ENCODE results near the gene SLC17A8. TPM values are rescaled to one million over a fixed set of nuclear protein-coding genes. Genes with fewer than 3 reads are reported as not detected.

SLC17A8 gene
- total and polyA plus RNA-seq, 2 experiments from 2014 or later, result not detected

DNA sequence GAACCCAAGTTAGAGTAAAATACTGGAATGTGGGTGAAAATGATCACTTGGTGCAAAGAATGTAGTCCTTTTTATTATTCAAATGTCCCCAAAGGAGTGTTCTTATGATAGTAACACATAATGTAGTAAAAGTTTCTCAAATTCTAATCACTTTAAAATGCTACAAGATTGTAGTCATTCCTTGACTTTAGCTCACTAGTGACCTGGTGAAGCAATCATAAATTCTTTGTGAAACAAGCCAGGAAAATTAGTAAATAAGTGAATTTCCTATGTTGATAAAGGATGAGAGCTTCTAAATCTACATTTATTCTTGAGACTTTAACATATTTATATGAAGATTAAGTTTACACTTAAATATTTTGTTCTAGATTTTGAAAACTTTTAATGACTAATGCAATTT, 30.7 kb upstream of the SLC17A8 start:
- Histone ChIP-seq H3K4me3 (no peak overlapping the region), H3K4me2 (ENCODE audit: unreplicated experiment) (no peak overlapping the region), H3K9ac (no peak overlapping the region), H3K9me3 (ENCODE audit: low read depth) (no peaks in the 10 kb centered on the region), H3F3A (ENCODE audit: insufficient read depth) (no peaks in the 10 kb centered on the region), H3K27me3 (replicated peaks; ENCODE audit: insufficient read depth) (no peaks in the 10 kb centered on the region), H3K9me2 (ENCODE audit: insufficient read depth) (no peaks in the 10 kb centered on the region), H2AFZ (no peak overlapping the region), H4K20me1 (ENCODE audit: insufficient read depth) (no peaks in the 10 kb centered on the region), H3K27ac (no peak overlapping the region), H3K79me2 (ENCODE audit: insufficient read depth) (no peaks in the 10 kb centered on the region), H3K36me3 (ENCODE audit: low read depth) (peaks cover 17% of the 10 kb centered on the region), H3K4me1 (ENCODE audit: insufficient read depth) (peaks cover 8% of the 10 kb centered on the region; the same call in 1 of the 2 replicates)
- in situ Hi-C loops (cut with MboI), result no loop called here
- DNase-seq, result peak; percentile 29
- TF ChIP-seq EZH2phosphoT487 (IDR thresholded peaks at IDR 0.05; ENCODE audit: insufficient read depth, low read depth) (no peak), EZH2 (IDR thresholded peaks at IDR 0.05; ENCODE audit: insufficient read depth, poor library complexity, severe bottlenecking) (no peak)

DNA sequence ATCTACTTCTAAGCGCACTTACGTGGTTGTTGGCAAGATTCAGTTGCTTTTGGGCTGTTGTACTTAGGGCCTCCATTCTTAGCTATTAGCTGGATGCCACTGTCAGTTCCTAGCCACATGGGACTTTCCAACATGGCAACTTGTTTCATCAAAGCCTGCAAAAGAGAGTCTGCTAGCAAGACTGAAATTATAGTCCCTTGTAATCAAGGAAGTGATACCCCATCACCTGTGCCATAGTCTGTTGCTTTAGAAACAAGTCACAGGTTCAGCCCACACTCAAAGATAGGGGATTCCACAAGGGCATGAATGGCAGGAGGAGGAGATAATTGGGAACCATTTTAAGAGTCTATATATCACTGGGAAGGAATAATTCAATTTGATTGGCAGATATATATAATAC, 27.1 kb upstream of the SLC17A8 start:
- in situ Hi-C loops (cut with MboI), result no loop called here
- Histone ChIP-seq H3K4me3 (no peak overlapping the region), H3K36me3 (ENCODE audit: low read depth) (peaks cover 6% of the 10 kb centered on the region; the same call in 1 of the 2 replicates), H4K20me1 (ENCODE audit: insufficient read depth) (no peaks in the 10 kb centered on the region), H3K79me2 (ENCODE audit: insufficient read depth) (no peaks in the 10 kb centered on the region), H3K27ac (no peak overlapping the region), H3K4me1 (ENCODE audit: insufficient read depth) (peaks cover 8% of the 10 kb centered on the region; the same call in 1 of the 2 replicates), H2AFZ (no peak overlapping the region), H3K9me2 (ENCODE audit: insufficient read depth) (no peaks in the 10 kb centered on the region), H3K4me2 (ENCODE audit: unreplicated experiment) (no peak overlapping the region), H3K27me3 (replicated peaks; ENCODE audit: insufficient read depth) (no peaks in the 10 kb centered on the region), H3F3A (ENCODE audit: insufficient read depth) (no peaks in the 10 kb centered on the region), H3K9me3 (ENCODE audit: low read depth) (no peaks in the 10 kb centered on the region), H3K9ac (no peak overlapping the region)
- no peak for DNase-seq
- 95 to 100% methylated on average over 2 of the region's 2 CpGs for WGBS, 2 experiments (ENCODE audit: low coverage in 1 of 2, low lambda C conversion rate in 2 of 2, missing lambda C conversion rate in 2 of 2)
- TF ChIP-seq EZH2 (IDR thresholded peaks at IDR 0.05; ENCODE audit: insufficient read depth, poor library complexity, severe bottlenecking) (no peak), EZH2phosphoT487 (IDR thresholded peaks at IDR 0.05; ENCODE audit: insufficient read depth, low read depth) (no peak)

DNA sequence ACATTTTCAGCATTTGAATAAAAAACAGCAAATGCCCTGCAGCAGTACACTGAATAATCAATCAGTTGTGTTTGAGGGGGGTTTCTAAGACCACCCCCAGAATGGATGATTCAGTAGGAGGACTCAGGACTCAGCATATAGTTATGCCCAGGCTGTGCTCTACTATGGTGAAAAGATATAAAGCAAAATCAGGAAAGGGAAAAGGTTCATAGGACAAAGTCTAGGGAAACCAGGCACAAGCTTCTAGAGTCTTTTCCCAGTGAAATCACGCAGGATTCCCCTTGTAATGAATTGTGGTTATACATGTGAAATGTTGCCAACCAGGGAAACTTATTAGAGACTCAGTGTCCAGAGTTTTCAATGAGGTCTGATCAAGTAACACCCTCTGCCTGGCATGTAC, 25.0 kb upstream of the SLC17A8 start:
- no peaks in the 10 kb centered on the region for H3K4me1 ChIP-seq (ENCODE audit: insufficient read depth)
- DNase-seq, result no peak
- H3K36me3 ChIP-seq (ENCODE audit: low read depth), result peaks cover 20% of the 10 kb centered on the region; the same call in 1 of the 2 replicates
- H4K20me1 ChIP-seq (ENCODE audit: insufficient read depth), result no peaks in the 10 kb centered on the region
- TF ChIP-seq EZH2phosphoT487 (IDR thresholded peaks at IDR 0.05; ENCODE audit: insufficient read depth, low read depth), result no peak
- TF ChIP-seq EZH2 (IDR thresholded peaks at IDR 0.05; ENCODE audit: insufficient read depth, poor library complexity, severe bottlenecking), result no peak
- no peak overlapping the region for H3K4me3 ChIP-seq
- H3K9me3 ChIP-seq (ENCODE audit: low read depth), result no peaks in the 10 kb centered on the region
- H3K9me2 ChIP-seq (ENCODE audit: insufficient read depth), result no peaks in the 10 kb centered on the region
- no peak overlapping the region for H2AFZ ChIP-seq
- no peaks in the 10 kb centered on the region for H3K79me2 ChIP-seq (ENCODE audit: insufficient read depth)
- no peak overlapping the region for H3K27ac ChIP-seq
- WGBS, 2 experiments (ENCODE audit: low coverage in 1 of 2, low lambda C conversion rate in 2 of 2, missing lambda C conversion rate in 2 of 2), result 100% methylated on average over 1 of the region's 1 CpG
- H3K27me3 ChIP-seq (replicated peaks; ENCODE audit: insufficient read depth), result no peaks in the 10 kb centered on the region
- no peak overlapping the region for H3K4me2 ChIP-seq (ENCODE audit: unreplicated experiment)
- in situ Hi-C loops (cut with MboI), result no loop called here
- no peak overlapping the region for H3K9ac ChIP-seq
- H3F3A ChIP-seq (ENCODE audit: insufficient read depth), result no peaks in the 10 kb centered on the region

DNA sequence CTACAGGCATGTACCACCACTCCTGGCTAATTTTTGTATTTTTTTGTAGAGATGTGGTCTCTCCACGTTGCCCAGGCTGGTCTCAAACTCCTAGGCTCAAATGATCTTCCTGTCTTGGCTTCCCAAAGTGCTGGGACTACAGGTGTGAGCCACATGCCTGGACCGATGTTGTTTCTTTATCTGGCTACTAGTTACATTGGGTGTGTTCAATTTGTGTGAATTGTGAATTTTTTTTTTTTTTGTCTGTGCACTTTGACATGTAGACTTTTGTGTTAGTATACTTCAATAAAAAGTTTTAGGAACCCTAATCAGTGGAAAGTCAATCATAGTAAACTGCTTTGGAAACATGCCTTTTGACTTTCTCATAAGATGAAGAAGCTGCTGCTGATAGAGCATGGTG, 24.0 kb upstream of the SLC17A8 start:
- TF ChIP-seq EZH2phosphoT487 (IDR thresholded peaks at IDR 0.05; ENCODE audit: insufficient read depth, low read depth) (no peak), EZH2 (IDR thresholded peaks at IDR 0.05; ENCODE audit: insufficient read depth, poor library complexity, severe bottlenecking) (no peak)
- in situ Hi-C loops (cut with MboI), result no loop called here
- H4K20me1 ChIP-seq (ENCODE audit: insufficient read depth), result no peaks in the 10 kb centered on the region
- DNase-seq, result no peak
- H3K9me2 ChIP-seq (ENCODE audit: insufficient read depth), result no peaks in the 10 kb centered on the region
- no peaks in the 10 kb centered on the region for H3K27me3 ChIP-seq (replicated peaks; ENCODE audit: insufficient read depth)
- H3K79me2 ChIP-seq (ENCODE audit: insufficient read depth), result no peaks in the 10 kb centered on the region
- no peaks in the 10 kb centered on the region for H3F3A ChIP-seq (ENCODE audit: insufficient read depth)
- H3K9ac ChIP-seq, result no peak overlapping the region
- H3K27ac ChIP-seq, result no peak overlapping the region
- H3K4me2 ChIP-seq (ENCODE audit: unreplicated experiment), result no peak overlapping the region
- H3K4me3 ChIP-seq, result no peak overlapping the region
- H3K4me1 ChIP-seq (ENCODE audit: insufficient read depth), result no peaks in the 10 kb centered on the region
- no peak overlapping the region for H2AFZ ChIP-seq
- no peaks in the 10 kb centered on the region for H3K9me3 ChIP-seq (ENCODE audit: low read depth)
- peaks cover 27% of the 10 kb centered on the region; the same call in 1 of the 2 replicates for H3K36me3 ChIP-seq (ENCODE audit: low read depth)
- 90 to 96% methylated on average over 2 of the region's 2 CpGs for WGBS, 2 experiments (ENCODE audit: low coverage in 1 of 2, low lambda C conversion rate in 2 of 2, missing lambda C conversion rate in 2 of 2)

DNA sequence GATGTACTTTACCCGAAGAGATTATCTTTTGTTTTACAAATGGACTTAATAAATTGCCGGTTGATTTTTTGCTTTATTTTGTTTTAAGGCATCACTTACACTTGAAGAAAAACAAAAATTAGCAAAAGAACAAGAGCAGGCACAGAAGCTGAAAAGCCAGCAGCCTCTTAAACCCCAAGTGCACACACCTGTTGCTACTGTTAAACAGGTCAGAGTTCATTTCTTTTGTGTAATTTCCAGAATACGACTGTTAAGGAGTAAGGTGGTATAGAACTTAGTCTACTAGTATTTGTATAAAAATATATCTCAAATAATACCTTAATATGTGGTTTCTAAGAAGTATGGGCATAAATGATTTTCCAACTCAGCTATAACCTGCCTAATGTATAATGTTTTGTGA, 19.6 kb upstream of the SLC17A8 start:
- DNase-seq, result no peak
- H3K9ac ChIP-seq, result no peak overlapping the region
- no peaks in the 10 kb centered on the region for H3K27me3 ChIP-seq (replicated peaks; ENCODE audit: insufficient read depth)
- no peak overlapping the region for H3K4me2 ChIP-seq (ENCODE audit: unreplicated experiment)
- no peaks in the 10 kb centered on the region for H3K9me2 ChIP-seq (ENCODE audit: insufficient read depth)
- H3K9me3 ChIP-seq (ENCODE audit: low read depth), result no peaks in the 10 kb centered on the region
- no peaks in the 10 kb centered on the region for H3K4me1 ChIP-seq (ENCODE audit: insufficient read depth)
- no peaks in the 10 kb centered on the region for H3K79me2 ChIP-seq (ENCODE audit: insufficient read depth)
- H3K4me3 ChIP-seq, result no peak overlapping the region
- in situ Hi-C loops (cut with MboI), result no loop called here
- peaks cover 55% of the 10 kb centered on the region for H3K36me3 ChIP-seq (ENCODE audit: low read depth)
- no peak for TF ChIP-seq EZH2phosphoT487 (IDR thresholded peaks at IDR 0.05; ENCODE audit: insufficient read depth, low read depth)
- TF ChIP-seq EZH2 (IDR thresholded peaks at IDR 0.05; ENCODE audit: insufficient read depth, poor library complexity, severe bottlenecking), result no peak
- 97 to 98% methylated on average over 3 of the region's 3 CpGs for WGBS, 2 experiments (ENCODE audit: low coverage in 1 of 2, low lambda C conversion rate in 2 of 2, missing lambda C conversion rate in 2 of 2)
- H3K27ac ChIP-seq, result no peak overlapping the region
- H3F3A ChIP-seq (ENCODE audit: insufficient read depth), result 0 out of 2 replicates have a peak, but pooled peaks cover 3% of the 10 kb centered on the region
- no peaks in the 10 kb centered on the region for H4K20me1 ChIP-seq (ENCODE audit: insufficient read depth)
- no peak overlapping the region for H2AFZ ChIP-seq
